ENCODE data around the gene SYT2. TPM values are rescaled to one million over a fixed set of nuclear protein-coding genes. Genes with fewer than 3 reads are reported as not detected.

SYT2 gene
- total RNA-seq, 1 donor from 2014 or later, result not detected

DNA sequence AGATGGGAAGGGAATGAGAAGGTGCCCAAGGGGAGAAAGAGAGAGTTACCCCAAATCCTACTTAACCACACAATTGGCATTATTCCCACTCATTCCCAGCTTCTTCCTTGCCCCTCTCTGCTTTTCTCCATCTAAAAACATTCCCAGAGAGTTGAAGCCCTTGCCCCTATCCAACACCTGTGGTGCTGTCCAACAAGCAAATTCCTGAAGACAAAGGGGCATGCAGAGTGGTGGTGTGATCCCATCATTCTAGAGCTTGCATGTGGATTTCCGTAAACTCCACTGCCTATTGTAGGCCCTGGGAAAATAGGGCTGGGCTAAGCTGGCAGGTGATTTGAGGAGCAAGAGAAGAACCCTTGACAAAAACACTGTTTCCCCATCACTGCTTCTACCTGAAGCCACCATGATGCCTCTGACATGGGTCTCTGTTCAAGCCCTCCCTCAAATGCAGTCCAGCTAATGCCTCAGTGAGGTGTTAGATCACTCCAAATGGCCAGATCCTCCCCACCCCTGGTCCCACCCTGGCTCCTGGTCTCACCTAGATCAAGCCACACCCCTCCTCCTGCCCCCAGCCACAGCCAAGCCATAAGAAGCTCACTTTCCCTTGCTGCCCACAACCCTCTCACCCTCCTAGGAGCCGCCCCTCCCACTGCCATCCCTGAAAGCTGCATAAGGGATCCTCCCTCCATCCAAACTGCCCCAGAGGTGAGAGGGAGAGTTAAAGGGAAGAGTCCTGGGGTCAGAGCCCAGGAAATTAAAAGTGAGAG, 29.5 kb downstream of the SYT2 start:
- POLR2A ChIA-PET, result no interaction called here
- DNase-seq (no peak), ATAC-seq (ENCODE audit: low read depth) (no peak)
- no peak overlapping the region for H3K4me3 Mint-ChIP-seq
- H3K9me3 Mint-ChIP-seq, result no peaks in the 10 kb centered on the region
- no peak for TF ChIP-seq CTCF (IDR thresholded peaks at IDR 0.05)
- no peak overlapping the region for H3K27ac Mint-ChIP-seq
- no peaks in the 10 kb centered on the region for H3K36me3 Mint-ChIP-seq (ENCODE audit: low read depth)
- peaks cover 33% of the 10 kb centered on the region for H3K27me3 Mint-ChIP-seq
- intact Hi-C loops (cut with micrococcal nuclease), result no loop called here
- no peaks in the 10 kb centered on the region for H3K4me1 Mint-ChIP-seq
- CTCF ChIA-PET, result no interaction called here

- POLR2A ChIA-PET, result no interaction called here
- Mint-ChIP-seq H3K36me3 (ENCODE audit: low read depth) (no peaks in the 10 kb centered on the region), H3K27ac (no peak overlapping the region), H3K27me3 (peaks cover 33% of the 10 kb centered on the region), H3K4me1 (no peaks in the 10 kb centered on the region), H3K9me3 (no peaks in the 10 kb centered on the region), H3K4me3 (no peak overlapping the region)
- intact Hi-C loops (cut with micrococcal nuclease), result no loop called here
- ATAC-seq (ENCODE audit: low read depth) (no peak), DNase-seq (no peak)
- TF ChIP-seq CTCF (IDR thresholded peaks at IDR 0.05), result no peak
- CTCF ChIA-PET, result no interaction called here
Observed at GRCh38 chr1:202679406-202680177, 30.7 kb downstream of the SYT2 start.

DNA sequence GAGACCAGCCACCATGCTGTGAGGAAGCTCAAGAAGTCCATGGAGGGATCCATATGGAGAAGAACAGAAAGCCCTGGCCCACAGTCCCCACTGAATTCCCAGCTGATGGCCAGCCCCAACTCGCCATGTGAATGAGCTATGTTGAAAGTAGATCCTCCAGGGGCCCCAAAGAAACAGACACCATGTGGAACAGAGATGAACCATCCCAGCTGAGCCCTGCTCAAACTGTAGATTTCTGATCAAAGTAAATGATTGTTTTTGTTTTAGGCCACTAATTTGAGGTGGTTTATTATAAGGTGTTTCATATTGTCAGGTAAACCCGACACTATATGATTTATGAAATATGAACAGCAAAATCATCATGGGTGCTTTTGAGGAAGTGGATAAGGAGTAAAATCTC, 32.8 kb downstream of the SYT2 start:
- ChIA-PET POLR2A (no interaction called here), CTCF (no interaction called here)
- H3K4me1 Mint-ChIP-seq, result no peaks in the 10 kb centered on the region
- TF ChIP-seq CTCF (IDR thresholded peaks at IDR 0.05), result no peak
- ATAC-seq (ENCODE audit: low read depth), result no peak
- peaks cover 34% of the 10 kb centered on the region for H3K27me3 Mint-ChIP-seq
- intact Hi-C loops (cut with micrococcal nuclease), result no loop called here
- no peaks in the 10 kb centered on the region for H3K36me3 Mint-ChIP-seq (ENCODE audit: low read depth)
- H3K9me3 Mint-ChIP-seq, result no peaks in the 10 kb centered on the region
- no peak overlapping the region for H3K4me3 Mint-ChIP-seq
- no peak for DNase-seq
- H3K27ac Mint-ChIP-seq, result no peak overlapping the region

DNA sequence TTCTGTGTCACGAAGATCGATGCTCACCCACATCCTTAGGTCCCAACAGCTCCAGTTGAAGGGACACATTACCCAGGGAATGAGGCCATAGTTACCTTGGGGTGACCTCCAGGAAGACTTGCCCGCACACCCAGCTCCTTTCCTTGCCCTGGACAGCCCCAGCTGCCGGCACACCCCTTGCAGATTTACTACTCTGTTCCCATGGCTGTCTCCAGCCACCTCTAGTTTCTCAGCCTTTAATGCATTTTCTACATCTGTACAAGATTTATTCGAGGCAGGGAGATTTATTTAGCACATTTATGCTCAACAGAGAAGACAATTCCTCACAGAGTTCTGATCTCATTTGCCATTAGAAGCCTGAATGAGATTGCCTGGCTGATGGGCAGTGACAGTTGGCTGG, 36.7 kb downstream of the SYT2 start:
- H3K27ac Mint-ChIP-seq, result no peak overlapping the region
- no peak for TF ChIP-seq CTCF (IDR thresholded peaks at IDR 0.05)
- H3K36me3 Mint-ChIP-seq (ENCODE audit: low read depth), result no peaks in the 10 kb centered on the region
- no peaks in the 10 kb centered on the region for H3K4me1 Mint-ChIP-seq
- no peak overlapping the region for H3K4me3 Mint-ChIP-seq
- DNase-seq (no peak), ATAC-seq (ENCODE audit: low read depth) (no peak)
- ChIA-PET POLR2A (no interaction called here), CTCF (no interaction called here)
- no peaks in the 10 kb centered on the region for H3K9me3 Mint-ChIP-seq
- intact Hi-C loops (cut with micrococcal nuclease), result no loop called here
- H3K27me3 Mint-ChIP-seq, result peaks cover 18% of the 10 kb centered on the region

- DNase-seq (no peak), ATAC-seq (ENCODE audit: low read depth) (no peak)
- no peak for TF ChIP-seq CTCF (IDR thresholded peaks at IDR 0.05)
- H3K27ac Mint-ChIP-seq, result peak overlapping the region; percentile 16
- ChIA-PET POLR2A (no interaction called here), CTCF (no interaction called here)
- H3K27me3 Mint-ChIP-seq, result peaks cover 11% of the 10 kb centered on the region
- no peaks in the 10 kb centered on the region for H3K4me1 Mint-ChIP-seq
- H3K4me3 Mint-ChIP-seq, result no peak overlapping the region
- intact Hi-C loops (cut with micrococcal nuclease), result no loop called here
- no peaks in the 10 kb centered on the region for H3K9me3 Mint-ChIP-seq
- no peaks in the 10 kb centered on the region for H3K36me3 Mint-ChIP-seq (ENCODE audit: low read depth)
Observed at GRCh38 chr1:202671399-202671798, 38.9 kb downstream of the SYT2 start.

Data from activated B cell treated with CpG ODN at 0.5 μM for 24 hours (primary cell).